ENCODE data around the gene FLRT1.

FLRT1 gene, protein sequence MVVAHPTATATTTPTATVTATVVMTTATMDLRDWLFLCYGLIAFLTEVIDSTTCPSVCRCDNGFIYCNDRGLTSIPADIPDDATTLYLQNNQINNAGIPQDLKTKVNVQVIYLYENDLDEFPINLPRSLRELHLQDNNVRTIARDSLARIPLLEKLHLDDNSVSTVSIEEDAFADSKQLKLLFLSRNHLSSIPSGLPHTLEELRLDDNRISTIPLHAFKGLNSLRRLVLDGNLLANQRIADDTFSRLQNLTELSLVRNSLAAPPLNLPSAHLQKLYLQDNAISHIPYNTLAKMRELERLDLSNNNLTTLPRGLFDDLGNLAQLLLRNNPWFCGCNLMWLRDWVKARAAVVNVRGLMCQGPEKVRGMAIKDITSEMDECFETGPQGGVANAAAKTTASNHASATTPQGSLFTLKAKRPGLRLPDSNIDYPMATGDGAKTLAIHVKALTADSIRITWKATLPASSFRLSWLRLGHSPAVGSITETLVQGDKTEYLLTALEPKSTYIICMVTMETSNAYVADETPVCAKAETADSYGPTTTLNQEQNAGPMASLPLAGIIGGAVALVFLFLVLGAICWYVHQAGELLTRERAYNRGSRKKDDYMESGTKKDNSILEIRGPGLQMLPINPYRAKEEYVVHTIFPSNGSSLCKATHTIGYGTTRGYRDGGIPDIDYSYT

DNA sequence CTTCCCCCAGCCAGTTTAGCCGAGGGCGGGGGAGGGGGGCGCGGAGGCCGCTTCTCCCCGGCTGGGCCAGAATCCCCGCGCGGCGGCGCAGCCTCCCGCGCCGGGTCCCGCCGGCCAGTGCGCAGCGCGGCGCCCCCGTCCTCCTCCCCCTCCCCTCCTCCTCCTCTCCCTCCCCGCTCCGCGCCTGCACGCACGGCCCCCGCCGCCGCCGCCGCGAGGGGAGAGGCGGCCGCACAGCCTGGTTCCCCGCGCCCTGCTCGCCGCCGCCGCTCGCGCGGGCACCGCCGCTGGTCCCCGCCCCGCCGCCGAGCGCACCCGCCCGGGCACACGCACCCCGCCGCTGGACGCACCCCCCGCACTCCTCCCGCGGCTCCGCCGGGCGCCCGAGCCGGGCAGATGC is at the start of gene FLRT1:
FLRT1 (plus strand) TSS at position 356 of the 400 bp plus-strand sequence. CDS start 80,337 bp downstream, outside the sequence.
- FAIRE-seq (no peak), DNase-seq (ENCODE audit: insufficient read length, low spot score) (no peak)

DNA sequence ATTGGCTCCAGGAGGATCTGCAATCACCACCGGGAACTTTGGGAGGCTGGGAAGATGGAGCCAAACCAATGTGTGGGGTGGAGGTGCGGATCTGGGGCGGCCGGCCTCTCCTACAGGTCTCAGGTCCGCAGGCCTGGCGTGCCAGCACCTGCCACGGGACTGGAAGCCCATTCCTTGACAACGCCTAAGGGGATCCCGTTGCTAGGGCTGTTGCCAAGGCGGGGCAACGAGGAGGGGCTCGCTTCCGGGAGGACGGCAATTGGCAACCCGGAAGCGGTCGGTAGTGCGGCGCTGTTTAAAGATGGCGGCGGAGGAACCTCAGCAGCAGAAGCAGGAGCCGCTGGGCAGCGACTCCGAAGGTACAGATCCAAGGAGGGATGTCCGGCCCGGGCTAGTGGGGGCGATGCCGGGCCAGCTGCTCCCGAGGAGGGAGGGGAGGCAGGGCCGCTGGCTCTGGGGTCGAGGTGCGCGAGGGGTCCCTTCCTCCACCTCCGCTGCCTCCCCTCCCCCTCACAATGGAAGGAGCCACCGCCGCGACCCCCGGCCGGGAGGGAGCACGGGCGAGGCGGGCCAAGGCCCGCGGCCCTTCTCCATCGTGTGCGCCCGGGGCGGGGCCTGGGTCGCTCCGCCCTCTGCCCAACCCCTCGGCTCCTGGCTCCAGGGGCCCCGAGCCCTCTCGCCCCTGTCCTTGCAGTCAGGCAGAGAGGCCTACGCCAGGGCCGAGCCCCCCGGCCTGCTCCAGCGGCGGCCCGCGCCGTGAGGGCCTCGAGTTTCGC is 49.4 kb upstream of the FLRT1 start, which contains the start of gene OTUB1:
OTUB1 (plus strand) TSS at position 283 of the 776 bp plus-strand sequence; CDS start at position 302, 19 bp downstream.
- peak; percentile 86 for FAIRE-seq
- DNase-seq (ENCODE audit: insufficient read length, low spot score) = peak; percentile 96

DNA sequence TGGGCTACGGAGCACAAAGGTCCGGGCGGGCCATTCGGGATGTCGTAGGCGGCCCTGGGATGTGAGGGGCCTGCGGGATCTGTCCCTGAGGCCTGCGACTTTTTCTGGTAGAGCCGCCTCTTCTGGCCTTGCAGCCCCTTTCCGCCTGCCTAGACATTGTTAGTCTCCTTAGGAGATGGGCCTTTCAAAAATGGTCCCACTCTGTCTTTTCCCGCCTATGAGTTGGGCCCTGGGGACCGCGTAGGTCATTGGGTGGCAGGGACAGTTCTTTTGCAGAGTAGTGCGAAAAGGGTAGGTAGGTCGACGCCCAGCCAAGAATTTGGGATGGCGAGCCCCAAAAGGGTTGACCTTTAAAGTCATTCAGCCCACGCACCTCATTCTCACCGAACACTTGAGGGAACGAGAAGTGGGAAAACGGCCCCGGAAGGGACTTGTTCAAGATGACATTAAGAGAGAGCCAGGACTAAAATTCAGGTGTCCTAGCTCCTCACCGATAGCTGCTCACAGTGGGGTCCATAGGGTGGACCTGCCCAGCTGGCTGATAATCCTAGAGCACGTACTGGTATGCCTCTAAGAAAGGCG is 48.7 kb upstream of the FLRT1 start:
- FAIRE-seq = no peak

DNA sequence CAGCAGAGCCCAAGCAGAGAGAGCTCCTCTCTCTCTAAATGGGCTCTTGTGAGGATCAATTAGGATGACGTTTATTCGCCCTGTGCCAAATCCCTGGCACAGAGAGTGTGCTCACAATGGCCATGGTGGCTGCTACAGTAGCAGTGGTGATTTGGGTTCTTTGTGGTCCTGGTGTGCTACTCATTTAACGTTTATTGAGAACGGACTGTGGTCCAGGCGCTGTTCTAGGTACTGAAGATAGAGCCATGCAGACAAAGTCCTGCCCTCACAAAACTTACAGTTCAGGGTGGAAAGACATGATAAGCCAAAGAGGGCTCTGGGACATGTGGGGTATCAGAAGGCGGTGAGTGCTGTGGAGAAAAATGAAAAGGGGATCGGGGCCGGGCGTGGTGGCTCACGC is 44.2 kb upstream of the FLRT1 start:
- no peak for FAIRE-seq

More for the DNA sequence above, 48.7 kb upstream of the FLRT1 start:
- no peak for DNase-seq (ENCODE audit: insufficient read length, low spot score)

DNA sequence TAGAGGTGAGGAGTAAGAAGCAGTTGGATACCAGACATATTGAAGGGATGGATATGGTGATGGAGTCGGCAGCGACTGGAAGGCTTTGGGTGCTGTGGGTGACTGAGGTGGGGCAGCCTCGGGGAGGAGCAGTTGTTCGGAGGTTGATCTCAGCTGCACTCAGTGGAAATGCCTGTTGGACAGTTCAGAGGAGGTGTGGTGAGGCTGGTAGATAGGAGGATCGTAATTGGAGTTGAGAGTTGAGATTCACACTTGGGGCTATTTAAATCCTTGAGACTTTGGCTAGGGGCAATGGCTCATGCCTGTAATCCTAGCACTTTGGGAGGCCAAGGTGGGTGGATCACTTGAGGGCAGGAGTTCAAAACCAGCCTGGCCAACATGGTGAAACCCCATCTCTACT is 42.6 kb upstream of the FLRT1 start:
- FAIRE-seq = no peak
- DNase-seq (ENCODE audit: insufficient read length, low spot score) = no peak

More for the DNA sequence above, 44.2 kb upstream of the FLRT1 start:
- DNase-seq (ENCODE audit: insufficient read length, low spot score) = no peak

DNA sequence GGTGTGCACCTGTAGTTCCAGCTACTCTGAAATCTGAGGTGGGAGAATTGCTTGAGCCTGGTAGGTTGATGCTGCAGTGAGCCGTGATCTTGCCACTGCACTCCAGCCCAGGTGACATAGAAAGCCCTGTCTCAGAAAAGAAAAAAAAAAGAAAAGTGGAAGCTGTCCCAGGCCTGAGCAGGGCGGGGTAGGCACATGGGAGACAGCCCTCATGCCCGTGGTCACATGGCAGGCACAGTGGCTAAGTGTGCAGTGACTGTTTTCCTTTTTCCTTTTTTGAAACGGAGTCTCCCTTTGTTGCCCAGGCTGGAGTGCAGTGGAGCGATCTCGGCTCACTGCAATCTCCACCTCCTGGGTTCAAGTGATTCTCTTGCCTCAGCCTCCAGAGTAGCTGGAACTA is 41.7 kb upstream of the FLRT1 start:
- FAIRE-seq (no peak), DNase-seq (ENCODE audit: insufficient read length, low spot score) (no peak)

DNA sequence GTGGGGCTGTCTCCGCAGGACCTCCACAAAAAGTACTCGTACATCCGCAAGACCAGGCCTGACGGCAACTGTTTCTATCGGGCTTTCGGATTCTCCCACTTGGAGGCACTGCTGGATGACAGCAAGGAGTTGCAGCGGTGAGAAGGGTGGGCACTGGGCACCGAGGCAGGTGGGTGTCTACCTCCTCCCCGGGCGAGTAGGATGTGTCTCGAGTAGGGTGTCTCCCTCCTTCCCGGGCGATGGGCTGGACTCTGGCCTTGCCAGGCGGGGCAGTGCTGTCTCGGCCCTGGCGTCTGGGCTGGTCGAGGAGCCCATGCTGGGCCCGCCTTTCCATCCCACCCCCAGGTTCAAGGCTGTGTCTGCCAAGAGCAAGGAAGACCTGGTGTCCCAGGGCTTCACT is 39.2 kb upstream of the FLRT1 start:
- no peak for DNase-seq (ENCODE audit: insufficient read length, low spot score)
- no peak for FAIRE-seq

DNA sequence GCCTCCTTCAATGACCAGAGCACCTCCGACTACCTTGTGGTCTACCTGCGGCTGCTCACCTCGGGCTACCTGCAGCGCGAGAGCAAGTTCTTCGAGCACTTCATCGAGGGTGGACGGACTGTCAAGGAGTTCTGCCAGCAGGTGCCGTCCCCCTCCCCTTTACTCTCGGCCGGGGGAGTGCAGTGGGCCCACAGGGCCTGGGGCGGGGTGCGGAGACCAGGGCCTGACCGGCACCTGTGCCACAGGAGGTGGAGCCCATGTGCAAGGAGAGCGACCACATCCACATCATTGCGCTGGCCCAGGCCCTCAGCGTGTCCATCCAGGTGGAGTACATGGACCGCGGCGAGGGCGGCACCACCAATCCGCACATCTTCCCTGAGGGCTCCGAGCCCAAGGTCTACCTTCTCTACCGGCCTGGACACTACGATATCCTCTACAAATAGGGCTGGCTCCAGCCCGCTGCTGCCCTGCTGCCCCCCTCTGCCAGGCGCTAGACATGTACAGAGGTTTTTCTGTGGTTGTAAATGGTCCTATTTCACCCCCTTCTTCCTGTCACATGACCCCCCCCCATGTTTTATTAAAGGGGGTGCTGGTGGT is 38.5 kb upstream of the FLRT1 start:
- DNase-seq (ENCODE audit: insufficient read length, low spot score) (no peak), FAIRE-seq (no peak)

DNA sequence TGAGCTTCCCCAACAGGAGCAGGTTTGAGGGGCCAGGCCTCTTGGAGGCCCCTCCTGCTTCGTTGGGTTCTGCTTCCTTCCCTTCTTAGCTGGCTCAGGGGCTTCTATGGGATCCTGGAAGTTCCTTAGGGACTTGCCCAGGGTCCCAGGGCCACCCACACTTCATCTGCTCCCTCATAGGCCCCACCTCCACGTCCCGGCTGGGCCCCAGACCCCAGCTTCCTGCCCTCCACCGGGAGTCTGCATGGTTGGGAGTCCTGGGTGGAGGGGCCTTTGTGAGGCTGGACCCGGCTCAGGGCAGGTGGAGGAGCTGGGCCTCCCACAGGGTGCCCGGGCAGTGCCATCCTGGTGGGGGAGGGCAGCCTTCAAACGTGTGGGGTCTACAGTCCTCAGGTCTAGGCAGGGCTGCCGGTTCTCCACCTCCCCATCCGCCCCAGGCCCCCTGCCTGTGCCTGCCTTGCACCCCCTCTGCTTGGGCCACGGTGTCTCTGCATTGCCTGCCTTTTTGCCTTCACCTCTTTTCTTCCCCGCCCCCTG is 37.9 kb upstream of the FLRT1 start:
- FAIRE-seq (no peak), DNase-seq (ENCODE audit: insufficient read length, low spot score) (no peak)

DNA sequence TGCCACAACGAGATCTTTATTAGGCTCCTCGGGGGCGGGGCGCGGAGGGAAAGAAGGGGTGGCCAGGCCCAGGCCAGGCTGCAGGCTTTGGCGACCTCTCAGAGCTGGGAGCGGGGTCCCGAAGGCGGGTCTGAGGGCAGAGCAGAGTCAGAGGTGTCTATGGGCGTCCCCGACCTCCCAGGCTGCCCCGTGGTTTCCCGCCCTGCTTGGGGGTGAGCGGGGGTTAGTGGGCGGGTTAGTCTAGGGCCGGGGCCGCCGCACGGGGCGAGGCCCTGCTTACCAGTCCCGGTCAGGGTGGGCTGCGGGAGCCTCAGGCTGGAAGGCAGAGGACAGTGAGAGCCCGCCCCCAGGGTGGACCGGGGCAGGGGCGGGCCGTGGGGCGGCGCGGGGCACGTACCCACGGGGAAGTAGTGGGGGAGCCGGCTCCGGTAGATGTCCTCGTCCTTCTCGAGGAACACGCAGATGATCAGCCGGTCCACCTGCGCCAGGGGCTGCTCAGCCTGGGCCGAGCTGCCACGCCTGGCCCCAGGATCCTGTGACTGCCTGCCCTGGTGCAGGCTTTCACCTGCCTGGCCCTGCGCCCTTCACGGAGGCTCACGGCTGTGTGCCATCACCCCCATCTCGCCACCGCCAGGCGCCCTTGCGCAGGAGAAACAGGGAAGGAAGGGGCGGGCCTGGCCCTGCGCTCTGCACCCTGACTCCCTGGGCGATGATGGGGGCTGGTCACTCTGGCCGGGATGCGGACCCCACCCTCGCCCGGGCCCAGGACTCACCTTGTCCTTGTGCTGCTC is 37.0 kb upstream of the FLRT1 start:
- no peak for DNase-seq (ENCODE audit: insufficient read length, low spot score)
- no peak for FAIRE-seq

DNA sequence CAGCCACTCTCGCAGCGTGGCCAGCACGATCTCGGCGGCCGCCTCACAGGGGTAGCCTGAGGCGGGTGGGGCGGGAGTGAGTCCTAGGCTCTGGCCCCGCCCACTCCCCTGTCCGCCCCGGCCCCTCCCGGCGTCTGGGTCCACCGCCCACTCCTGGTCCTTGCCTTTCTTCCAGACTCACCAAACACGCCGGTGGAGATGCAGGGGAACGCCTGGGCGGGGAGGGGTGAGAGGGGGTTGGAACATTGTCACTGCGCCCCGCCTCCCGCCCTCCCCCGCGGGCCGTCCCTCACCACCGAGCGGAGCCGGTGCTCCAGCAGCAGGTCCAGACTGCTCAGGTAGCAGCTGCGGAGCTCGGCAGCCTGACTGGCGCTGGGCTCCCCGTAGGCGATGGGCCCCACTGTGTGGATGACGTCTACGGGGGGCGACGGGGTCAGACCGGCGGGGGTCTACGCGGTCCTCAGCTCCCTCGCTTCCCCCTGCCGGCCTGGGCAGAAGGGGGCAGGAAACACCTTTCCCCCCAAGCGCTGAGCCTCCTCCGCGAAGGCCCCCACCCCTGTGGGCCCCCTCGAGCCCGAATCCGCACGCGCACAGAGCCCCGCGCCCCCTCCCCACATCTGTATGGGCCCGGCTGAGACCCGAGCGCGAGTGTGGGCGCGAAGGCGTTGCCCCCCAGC is 36.2 kb upstream of the FLRT1 start:
- DNase-seq (ENCODE audit: insufficient read length, low spot score) (no peak), FAIRE-seq (no peak)

DNA sequence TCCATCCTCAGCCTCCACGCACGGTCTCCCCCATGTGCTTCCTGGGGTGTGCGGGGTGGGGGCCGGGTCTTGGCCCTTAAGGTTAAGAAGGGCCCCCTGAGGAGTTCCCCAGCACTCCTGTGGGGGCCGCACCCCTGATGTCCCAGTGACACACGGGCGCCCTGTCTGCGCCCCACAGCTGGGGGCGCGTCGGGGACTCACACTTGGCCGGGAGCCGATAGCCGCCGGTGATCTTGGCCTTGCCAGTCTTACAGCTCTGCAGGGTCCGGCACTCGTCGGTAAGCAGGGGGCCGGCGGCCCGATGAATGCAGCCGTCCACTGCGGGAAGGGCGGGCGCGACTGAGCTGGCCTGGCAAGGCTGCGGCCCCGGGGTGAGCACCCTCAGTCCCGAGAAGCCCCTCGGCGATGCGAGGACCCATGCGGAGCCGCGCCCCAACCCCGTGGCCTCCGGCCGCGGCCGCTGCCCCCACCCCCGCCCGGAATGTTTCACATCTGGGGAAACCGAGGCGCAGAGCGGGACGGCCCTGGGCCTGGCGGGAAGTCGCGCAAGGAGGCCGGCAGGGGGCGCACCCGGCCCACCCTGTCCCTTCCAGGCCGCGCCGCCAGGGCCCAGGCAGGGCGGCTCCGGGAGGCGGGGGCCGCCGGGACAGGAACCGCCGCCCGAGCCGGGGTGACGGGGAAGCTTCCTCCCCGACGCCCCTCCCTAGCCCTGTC is 35.5 kb upstream of the FLRT1 start:
- DNase-seq (ENCODE audit: insufficient read length, low spot score) (no peak), FAIRE-seq (no peak)

DNA sequence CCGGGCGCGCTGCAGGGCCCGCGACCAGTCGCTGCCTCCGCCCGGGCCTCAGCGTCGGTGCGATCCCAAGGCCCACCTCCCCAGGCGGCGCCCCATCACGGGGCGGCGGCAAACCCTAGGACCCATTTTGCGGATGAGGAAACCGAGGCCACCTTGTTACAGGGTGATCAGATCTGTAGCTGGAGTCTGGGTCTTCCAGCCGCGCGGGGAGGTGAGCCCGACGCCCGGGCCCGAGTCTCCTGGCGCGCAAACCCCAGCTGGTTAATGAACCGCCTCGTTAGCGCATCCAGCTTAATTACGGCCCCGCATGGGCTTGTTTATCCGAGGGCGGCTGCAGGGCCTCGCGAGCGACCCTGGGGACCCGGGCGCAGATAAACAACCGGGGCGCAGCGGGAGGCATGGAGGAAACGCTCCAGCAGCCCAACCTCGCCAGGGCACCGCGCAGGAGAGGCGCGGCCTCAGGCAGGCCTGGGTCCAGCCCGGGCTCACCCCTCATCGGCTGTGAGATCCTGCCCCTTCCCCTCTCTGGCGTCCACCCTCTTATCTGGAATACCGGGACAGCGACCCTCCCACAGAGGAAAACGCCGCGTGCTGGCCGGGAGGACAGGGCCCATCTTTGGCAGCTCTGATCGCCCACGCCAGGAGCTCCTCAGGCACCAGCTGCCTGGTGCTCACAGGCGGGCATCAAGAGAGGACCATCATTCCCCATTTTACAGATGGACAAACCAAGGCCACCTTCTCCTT is 34.8 kb upstream of the FLRT1 start:
- DNase-seq (ENCODE audit: insufficient read length, low spot score) (no peak), FAIRE-seq (no peak)

DNA sequence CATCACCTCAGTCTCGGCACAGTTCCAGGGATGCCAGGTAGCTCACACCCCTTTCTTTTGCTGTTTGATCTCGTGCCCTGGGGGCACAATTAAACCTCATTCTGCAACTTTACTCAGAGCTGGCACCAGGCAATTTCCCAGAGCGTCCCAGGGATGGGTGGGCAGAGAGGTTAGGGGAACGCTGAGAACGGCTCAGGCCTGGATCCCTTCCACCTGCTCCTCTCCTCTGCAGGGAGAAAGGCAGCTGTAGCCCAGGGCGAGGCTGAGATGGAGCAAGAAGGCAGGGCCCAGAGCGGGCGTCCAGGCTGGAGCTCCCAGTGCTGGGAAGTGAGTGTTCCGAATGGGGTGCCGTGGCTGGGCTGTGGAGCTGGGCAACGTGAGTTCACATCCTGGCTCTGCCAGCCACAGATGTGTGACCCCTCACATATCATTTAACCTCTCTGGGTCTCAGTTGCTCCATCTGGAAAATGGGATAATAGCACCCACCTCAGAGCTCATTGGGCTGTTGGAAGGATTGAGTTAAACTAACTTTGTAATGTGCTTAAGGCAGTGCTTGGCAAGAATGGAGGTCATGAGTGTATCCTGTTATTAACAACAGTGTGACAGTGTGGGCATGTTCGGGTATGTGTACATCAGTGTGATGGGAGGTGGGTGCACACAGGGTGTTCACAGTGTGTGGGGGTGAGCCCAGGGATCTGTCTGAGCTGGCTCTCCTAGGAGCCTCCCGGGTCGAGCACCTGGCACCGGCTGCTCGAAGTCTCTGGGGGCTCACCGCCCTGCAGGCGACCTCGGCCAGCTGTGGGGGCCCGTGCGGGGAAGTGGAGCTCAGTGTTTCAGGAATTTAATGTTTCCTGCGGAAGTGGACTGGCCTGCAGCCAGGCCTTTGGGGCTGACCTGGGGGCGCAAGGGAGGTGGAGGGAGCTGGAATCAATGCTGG is 34.0 kb upstream of the FLRT1 start:
- DNase-seq (ENCODE audit: insufficient read length, low spot score) = peak; percentile 37

DNA sequence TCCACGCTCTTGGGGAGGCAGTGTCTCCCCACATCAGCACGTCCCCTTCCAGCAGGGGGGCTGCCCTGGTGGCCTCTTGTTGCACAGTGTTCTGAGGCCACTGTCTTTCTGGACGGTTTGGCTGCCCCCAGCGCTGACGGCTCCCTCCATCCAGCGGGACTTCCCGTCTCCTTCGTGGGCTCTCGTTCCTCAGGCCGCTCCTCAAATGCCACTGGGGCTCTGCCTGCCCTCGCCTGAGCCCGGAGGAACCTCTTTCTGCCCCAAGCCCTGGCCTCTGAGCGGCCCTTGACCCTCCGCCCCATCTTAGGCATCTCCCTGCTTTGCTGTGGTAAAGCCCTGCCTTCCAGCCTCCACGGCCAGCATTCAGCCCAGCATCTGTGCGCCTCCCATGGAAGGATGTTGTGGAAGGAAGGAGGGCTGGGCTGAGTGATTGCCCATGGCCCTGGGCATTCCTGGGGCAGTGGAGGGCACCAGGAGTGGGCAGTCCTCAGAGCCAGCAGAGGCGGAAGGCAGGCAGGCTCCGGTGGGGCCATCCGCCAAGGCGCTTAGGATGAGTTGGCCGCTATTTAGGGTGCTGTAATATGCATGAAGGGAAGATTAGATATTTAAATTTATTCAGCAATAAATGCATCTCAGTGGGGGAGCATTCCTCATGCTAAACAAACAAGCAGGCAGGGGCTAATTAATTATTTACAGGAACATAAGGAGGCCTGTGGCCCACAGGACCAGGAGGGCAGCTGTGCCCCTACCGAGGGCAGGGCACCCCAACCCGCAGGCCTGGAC is 31.7 kb upstream of the FLRT1 start:
- FAIRE-seq (no peak), DNase-seq (ENCODE audit: insufficient read length, low spot score) (no peak)

More for the DNA sequence above, 34.0 kb upstream of the FLRT1 start:
- no peak for FAIRE-seq

DNA sequence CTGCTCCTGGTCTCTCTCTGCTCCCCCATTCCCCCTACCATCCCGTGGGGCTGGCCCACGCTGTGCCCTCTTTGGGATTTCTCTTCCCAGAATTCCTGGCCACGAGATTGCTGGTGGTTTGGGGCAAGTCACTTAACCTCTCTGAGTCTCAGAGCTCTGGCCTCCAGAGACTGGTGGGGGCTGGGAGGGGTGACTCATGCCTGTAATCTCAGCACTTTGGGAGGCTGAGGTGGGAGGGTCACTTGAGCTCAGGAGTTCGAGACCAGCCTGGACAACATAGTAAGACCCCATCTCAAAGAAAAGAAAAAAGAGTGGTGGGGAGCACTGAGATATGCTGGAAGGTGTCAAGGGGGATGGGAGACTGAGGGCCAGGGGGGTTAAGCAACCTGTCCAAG is 31.1 kb upstream of the FLRT1 start:
- DNase-seq (ENCODE audit: insufficient read length, low spot score) (no peak), FAIRE-seq (no peak)

Data from HTR-8/SVneo (cell line).